ENCODE measurements around the gene DDX50. TPM values are rescaled to one million over a fixed set of nuclear protein-coding genes. Genes with fewer than 3 reads are reported as not detected.
"Not testable (repeated sequence)": the region's sequence is repeated elsewhere in the genome, so short reads cannot be mapped to it uniquely, and the experiment has no call there.

The DDX50 gene
- polyA plus RNA-seq, 3 donors = 57.0 to 66.3 (median 63.1) TPM

DNA sequence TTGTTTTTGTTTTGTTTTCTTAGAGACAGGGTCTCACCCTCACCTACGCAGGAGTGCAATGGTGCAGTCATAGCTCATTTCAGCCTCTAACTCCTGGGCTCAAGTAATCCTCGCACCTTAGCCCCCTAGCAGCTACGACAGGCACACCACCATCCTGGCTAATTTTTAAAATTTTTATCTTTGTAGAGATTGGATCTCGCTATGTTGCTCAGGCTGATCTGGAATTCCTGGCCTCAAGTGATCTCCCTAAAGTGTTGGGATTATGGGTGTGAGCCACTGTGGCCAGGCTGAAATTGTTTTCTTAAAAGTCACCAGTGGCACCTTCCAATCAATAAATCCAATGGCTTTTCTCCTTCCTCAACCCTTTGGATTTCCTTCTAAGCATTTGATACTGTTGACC, 20.9 kb upstream of the DDX50 start:
- no peak for DNase-seq

DNA sequence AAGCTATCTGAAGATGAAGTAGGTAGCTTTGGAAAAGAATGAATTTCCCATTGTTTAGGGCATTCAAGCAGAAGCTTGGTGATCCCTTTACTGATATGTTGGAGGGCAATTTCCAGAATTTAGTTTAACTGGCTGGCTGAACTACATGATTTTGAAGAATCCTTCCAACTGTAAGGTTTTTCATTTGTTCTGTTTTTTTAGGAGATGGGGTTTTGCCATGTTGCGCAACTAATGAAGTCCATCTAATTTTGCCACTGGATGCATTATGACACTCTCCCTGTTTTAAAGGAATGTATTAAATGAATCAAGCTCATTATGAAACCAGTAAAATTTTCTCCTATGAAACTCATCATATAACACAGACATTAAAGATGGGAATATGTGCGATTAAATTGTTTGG, 6.1 kb upstream of the DDX50 start:
- DNase-seq = no peak

- DNase-seq = peak; percentile 81
Observed at GRCh38 chr10:68897336-68897741, 3.8 kb upstream of the DDX50 start.

GRCh38 chr10:68899186-68899745, 1.8 kb upstream of the DDX50 start:
- no peak for DNase-seq

DNA sequence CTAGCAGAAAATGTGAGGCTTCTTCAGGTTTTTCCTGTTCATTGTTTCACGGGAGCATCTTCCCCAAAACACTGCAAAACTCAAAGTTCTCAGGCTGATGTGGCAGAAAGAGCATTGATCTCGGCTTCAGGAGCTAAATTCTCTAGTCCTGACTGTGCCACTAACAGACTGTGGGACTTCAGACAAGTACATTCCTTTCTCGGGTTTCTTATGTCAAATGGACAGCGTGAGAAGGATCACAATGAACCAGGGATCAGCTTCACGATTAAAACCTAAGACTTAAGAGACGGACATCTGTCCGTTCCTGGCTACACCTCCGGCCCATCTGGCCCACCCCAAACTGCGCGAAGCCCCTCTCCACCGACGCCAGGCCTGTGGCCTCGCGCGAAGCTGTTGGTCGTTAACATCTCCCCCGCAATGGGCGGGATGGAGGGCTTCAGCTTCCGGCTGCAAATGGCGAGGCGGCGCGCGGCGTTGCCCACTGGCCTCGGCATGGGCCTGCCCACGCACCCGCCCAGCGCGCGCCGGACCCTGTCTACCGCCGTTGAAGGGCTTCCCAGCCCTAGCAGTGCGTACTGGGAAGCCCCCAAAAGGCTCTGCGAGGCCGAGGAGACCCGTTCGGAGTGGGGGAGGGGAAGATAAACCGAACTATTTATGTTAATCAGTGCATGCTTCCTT, 549 bp upstream of the DDX50 start:
- no peak for DNase-seq

DNA sequence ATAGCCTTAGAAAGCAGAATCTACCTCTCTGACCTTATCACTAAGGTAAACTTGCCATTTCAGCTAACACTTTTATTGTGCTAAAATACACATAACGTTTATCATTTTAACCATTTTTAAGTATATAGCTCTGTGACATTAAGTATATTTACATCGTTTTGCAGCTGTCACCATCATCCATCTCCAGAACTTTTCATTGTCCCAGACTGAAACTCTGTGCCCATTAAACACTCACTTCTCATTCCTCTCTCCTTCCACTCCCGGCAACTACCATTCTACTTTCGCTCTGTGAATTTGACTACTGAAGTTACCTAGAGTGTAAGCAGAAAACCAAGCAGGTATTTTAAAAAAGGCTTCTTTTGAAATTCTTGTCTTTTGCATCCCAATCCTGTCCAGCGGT, 1.3 kb downstream of the DDX50 start:
- DNase-seq = no peak

DNA sequence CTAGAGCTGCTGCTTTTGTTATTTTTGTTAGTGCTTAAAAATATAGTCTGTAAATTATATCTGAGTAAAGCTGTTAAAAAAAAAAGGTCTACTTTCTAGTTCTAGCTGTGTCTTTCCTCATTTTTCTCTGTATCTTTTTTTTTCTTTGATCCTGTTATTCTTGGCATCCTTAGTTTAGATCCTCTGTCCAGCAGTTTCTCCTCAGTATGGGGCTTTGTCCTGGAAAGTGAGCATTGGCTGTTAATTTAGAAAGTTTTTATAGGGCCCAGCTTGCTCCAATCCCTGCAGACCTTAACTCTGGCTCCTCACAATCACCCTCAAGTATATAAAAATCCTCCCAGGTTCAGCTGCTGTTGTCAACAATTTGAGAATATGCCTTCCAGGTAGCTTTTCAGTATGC, 23.5 kb downstream of the DDX50 start:
- no peak for DNase-seq

- no peak for DNase-seq
Observed at GRCh38 chr10:68925489-68925888, 24.4 kb downstream of the DDX50 start.

- not testable (repeated sequence) for DNase-seq
Observed at GRCh38 chr10:68929157-68929556, 28.0 kb downstream of the DDX50 start.

- not testable (repeated sequence) for DNase-seq
Observed at GRCh38 chr10:68929888-68930287, 28.8 kb downstream of the DDX50 start.

- not testable (repeated sequence) for DNase-seq
Observed at GRCh38 chr10:68932860-68933259, 31.7 kb downstream of the DDX50 start.

GRCh38 chr10:68934994-68935393, 33.9 kb downstream of the DDX50 start:
- DNase-seq = no peak

- peak; percentile 40 for DNase-seq
Observed at GRCh38 chr10:68938117-68938516, 37.0 kb downstream of the DDX50 start.

DNA sequence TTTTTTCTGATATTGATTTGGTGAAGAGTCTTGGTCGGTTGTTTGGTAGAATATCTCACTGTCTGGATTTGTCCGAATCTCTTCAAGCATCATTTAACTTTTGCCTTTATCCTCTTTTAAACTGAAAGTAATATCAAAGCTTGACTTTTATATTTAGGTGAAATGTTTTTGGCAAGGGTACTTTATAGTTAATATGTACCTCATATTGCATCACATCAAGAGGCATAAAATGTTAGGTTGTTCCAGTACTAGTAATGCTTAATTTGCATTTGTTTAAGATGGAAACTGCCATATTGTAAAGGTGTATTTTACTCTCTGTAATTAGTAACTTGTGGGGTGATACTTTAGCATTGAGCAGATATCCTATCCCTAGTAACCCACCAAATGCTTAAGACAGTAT, 37.8 kb downstream of the DDX50 start:
- no peak for DNase-seq

GRCh38 chr10:68940917-68941316, 39.8 kb downstream of the DDX50 start:
- not testable (repeated sequence) for DNase-seq

DNA sequence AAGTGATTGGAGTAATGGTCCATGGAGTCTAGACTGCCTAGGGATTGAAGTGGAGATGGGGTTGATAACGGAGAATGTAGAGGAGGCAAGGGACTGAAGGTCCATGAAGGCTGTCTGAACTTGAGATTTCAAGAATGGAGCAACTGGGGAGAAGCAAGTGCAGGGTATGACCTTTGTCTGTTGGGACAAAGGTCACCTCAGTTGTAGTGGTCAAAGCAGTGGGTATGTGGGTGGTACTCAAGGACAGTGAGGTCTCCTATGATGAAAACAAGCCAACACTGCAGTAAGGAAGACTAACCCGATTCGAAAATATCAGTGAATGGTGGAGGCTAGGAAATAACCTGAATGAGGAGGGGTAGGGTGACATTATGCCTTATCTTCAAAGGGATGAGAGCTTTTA, 49.5 kb downstream of the DDX50 start:
- no peak for DNase-seq

- DNase-seq = no peak
Observed at GRCh38 chr10:68954904-68955303, 53.8 kb downstream of the DDX50 start.

DNA sequence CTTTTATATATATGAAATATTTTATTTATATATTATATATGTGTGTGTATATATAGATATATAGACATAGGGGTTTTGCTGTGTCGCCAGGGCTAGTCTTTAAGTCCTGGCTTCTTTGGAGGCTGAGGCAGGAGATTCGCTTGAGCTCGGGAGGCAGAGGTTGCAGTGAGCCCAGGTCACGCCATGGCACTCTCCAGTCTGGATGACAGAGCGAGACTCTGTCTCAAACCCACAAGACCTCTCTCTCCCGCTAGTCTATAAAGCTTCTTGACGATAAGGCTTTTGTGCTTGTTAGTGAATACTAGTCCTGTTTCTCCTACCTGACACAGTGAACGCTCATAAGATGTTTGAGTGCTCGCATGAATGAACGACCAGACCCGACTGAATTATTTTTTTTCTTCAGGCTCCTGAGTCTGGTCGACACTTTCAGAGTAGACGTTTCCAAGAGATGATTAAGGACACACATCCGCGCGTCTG, 54.3 kb downstream of the DDX50 start:
- DNase-seq = no peak

DNA sequence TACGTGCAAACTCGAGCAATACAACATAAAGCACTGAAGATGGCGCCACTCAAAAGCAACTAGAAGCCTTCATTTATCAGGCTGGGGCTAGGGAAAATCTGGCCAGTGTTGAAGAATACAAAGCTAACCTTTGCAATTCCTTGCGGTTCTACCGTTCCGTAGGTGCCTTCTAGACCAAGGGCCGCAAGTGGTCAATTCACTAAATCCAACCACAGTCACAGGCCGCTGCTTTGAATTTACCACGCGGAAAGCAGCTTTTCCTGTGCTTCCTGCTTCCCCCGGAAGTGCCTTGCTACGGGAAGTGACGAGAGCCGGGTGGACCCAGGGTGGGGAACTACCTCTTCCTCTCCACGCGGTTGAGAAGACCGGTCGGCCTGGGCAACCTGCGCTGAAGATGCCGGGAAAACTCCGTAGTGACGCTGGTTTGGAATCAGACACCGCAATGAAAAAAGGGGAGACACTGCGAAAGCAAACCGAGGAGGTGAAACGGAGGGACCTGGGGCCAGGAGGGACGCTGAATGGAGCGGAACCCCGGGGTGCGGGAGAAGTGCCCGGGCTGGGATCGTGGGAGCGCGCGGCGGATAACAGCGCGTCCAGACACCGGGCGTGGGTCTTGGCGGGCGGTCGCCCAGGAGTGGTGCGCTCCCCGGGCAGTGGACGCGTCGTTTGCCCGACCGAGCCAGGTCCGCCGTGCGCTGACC, 54.9 kb downstream of the DDX50 start, which contains the start of gene DDX21:
Gene DDX21 (plus strand): TSS at position 339 of the 701 bp plus-strand sequence. CDS start 56 bp downstream, at position 395.
- peak; percentile 93 for DNase-seq

- DNase-seq = no peak
Observed at GRCh38 chr10:68957284-68957615, 56.1 kb downstream of the DDX50 start.

GRCh38 chr10:68957654-68958053, 56.5 kb downstream of the DDX50 start:
- no peak for DNase-seq

DNA sequence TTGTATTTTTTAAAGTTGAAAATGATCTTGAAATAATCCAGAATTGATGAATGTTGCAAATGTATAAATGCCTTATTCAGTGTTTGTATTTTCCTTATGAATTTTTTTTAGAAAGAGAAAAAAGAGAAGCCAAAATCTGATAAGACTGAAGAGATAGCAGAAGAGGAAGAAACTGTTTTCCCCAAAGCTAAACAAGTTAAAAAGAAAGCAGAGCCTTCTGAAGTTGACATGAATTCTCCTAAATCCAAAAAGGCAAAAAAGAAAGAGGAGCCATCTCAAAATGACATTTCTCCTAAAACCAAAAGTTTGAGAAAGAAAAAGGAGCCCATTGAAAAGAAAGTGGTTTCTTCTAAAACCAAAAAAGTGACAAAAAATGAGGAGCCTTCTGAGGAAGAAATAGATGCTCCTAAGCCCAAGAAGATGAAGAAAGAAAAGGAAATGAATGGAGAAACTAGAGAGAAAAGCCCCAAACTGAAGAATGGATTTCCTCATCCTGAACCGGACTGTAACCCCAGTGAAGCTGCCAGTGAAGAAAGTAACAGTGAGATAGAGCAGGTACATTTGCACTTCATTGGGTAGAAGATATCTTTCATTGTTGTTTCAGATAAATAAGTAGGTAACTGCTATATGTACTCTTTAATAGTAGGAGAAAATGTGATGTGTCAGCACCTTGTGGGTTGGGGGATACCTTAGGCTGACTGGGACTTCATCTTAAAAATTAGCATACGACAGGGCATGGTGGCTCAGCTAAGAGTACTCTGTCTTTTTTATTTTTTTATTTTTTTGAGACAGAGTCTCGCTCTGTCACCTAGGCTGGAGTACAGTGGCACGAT, 58.8 kb downstream of the DDX50 start:
- DNase-seq = no peak
